Measurements from ENCODE around the gene OLIG2.

Gene OLIG2

DNA sequence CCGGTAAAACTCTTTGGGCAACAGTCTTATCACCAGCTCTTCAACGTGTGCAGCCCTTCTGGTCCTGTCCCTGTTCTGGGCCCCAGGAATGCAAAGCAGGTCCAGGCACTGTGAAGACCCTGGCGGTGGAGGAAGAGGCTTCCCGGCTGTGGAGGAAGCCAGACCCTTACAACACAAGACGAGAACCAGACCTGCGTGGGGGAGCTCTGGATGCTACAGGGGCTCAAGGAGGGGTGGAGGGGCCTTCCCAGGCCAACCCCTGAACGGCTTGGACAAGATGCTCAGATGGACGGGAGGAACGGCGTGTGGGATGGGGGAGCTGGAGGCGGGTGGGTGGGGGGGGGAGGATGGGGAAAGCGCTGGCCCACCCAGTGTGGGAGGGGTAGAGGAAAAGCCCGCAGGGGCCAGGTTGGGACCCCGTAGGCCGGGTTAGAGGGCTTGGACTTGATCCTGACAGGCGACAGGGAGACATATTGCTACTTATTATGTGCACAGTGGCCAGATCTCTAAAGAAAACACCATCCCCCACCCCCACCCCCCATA is 5.1 kb upstream of the OLIG2 start:
- DNase-seq = no peak

DNA sequence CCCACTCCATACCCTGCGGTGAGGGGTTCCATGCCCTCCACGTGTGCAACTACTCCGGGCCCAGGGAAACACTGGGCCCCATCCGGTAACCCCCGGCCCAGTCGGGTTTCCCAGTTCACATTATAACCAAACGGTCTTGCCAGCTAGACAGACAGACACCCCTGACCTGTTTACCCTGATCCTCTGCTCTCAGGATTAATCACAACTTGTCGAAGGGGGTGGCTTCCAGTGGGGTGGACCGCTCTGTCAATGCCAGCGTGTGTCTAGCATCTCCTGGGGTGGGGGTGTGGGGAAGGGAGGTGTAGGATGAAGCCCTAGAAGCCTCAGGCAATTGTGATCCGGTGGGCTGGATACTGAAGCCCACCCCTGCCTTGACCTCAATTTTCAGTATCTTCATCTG is 4.6 kb upstream of the OLIG2 start:
- no peak for DNase-seq

DNA sequence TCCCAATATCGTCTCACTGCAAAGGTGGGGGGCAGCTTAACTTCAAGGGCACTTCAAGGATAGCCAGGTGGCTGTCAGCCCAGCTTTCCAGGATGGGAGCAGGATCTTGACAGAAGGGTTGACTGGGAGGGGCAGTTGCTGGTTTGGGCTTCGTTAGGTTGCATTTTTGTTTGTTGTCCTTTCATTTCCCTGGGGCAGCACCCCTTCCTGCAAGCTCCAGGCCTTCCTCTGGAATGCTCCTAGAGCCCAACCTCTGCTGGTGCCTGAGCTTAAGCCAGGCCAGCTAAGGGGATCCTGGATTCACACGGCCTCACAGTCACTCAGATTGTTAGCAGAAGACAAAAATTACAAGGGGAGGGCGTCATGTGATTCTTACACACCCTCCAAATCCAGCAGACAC is 4.1 kb upstream of the OLIG2 start:
- DNase-seq = no peak

- no peak for DNase-seq
These were observed 3.3 kb upstream of the OLIG2 start for GRCh38 chr21:33022489-33022827.

- DNase-seq = no peak
These were observed 2.7 kb upstream of the OLIG2 start for GRCh38 chr21:33022828-33023573.

DNA sequence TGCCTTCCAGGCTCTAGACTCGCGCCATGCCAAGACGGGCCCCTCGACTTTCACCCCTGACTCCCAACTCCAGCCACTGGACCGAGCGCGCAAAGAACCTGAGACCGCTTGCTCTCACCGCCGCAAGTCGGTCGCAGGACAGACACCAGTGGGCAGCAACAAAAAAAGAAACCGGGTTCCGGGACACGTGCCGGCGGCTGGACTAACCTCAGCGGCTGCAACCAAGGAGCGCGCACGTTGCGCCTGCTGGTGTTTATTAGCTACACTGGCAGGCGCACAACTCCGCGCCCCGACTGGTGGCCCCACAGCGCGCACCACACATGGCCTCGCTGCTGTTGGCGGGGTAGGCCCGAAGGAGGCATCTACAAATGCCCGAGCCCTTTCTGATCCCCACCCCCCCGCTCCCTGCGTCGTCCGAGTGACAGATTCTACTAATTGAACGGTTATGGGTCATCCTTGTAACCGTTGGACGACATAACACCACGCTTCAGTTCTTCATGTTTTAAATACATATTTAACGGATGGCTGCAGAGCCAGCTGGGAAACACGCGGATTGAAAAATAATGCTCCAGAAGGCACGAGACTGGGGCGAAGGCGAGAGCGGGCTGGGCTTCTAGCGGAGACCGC is 2.0 kb upstream of the OLIG2 start:
- no peak for DNase-seq

DNA sequence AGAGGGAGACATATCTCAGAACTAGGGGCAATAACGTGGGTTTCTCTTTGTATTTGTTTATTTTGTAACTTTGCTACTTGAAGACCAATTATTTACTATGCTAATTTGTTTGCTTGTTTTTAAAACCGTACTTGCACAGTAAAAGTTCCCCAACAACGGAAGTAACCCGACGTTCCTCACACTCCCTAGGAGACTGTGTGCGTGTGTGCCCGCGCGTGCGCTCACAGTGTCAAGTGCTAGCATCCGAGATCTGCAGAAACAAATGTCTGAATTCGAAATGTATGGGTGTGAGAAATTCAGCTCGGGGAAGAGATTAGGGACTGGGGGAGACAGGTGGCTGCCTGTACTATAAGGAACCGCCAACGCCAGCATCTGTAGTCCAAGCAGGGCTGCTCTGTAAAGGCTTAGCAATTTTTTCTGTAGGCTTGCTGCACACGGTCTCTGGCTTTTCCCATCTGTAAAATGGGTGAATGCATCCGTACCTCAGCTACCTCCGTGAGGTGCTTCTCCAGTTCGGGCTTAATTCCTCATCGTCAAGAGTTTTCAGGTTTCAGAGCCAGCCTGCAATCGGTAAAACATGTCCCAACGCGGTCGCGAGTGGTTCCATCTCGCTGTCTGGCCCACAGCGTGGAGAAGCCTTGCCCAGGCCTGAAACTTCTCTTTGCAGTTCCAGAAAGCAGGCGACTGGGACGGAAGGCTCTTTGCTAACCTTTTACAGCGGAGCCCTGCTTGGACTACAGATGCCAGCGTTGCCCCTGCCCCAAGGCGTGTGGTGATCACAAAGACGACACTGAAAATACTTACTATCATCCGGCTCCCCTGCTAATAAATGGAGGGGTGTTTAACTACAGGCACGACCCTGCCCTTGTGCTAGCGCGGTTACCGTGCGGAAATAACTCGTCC is 1.3 kb upstream of the OLIG2 start:
- DNase-seq = no peak

DNA sequence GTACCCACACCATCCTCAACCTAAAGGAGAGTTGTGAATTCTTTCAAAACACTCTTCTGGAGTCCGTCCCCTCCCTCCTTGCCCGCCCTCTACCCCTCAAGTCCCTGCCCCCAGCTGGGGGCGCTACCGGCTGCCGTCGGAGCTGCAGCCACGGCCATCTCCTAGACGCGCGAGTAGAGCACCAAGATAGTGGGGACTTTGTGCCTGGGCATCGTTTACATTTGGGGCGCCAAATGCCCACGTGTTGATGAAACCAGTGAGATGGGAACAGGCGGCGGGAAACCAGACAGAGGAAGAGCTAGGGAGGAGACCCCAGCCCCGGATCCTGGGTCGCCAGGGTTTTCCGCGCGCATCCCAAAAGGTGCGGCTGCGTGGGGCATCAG is 638 bp upstream of the OLIG2 start:
- DNase-seq = no peak

DNA sequence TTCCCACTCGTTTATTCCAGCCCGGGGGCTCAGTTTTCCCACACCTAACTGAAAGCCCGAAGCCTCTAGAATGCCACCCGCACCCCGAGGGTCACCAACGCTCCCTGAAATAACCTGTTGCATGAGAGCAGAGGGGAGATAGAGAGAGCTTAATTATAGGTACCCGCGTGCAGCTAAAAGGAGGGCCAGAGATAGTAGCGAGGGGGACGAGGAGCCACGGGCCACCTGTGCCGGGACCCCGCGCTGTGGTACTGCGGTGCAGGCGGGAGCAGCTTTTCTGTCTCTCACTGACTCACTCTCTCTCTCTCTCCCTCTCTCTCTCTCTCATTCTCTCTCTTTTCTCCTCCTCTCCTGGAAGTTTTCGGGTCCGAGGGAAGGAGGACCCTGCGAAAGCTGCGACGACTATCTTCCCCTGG is 716 bp downstream of the OLIG2 start:
- DNase-seq = no peak

- DNase-seq = no peak
These were observed 1.2 kb downstream of the OLIG2 start for GRCh38 chr21:33026878-33027400.

- DNase-seq = no peak
These were observed 1.9 kb downstream of the OLIG2 start for GRCh38 chr21:33027401-33028286.

DNA sequence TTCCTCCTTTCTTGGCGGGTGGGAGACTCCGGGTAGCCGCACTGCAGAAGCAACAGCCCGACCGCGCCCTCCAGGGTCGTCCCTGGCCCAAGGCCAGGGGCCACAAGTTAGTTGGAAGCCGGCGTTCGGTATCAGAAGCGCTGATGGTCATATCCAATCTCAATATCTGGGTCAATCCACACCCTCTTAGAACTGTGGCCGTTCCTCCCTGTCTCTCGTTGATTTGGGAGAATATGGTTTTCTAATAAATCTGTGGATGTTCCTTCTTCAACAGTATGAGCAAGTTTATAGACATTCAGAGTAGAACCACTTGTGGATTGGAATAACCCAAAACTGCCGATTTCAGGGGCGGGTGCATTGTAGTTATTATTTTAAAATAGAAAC is 2.5 kb downstream of the OLIG2 start:
- no peak for DNase-seq

DNA sequence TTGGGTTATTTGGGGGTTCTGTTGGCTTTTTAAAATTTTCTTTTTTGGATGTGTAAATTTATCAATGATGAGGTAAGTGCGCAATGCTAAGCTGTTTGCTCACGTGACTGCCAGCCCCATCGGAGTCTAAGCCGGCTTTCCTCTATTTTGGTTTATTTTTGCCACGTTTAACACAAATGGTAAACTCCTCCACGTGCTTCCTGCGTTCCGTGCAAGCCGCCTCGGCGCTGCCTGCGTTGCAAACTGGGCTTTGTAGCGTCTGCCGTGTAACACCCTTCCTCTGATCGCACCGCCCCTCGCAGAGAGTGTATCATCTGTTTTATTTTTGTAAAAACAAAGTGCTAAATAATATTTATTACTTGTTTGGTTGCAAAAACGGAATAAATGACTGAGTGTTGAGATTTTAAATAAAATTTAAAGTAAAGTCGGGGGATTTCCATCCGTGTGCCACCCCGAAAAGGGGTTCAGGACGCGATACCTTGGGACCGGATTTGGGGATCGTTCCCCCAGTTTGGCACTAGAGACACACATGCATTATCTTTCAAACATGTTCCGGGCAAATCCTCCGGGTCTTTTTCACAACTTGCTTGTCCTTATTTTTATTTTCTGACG is 3.1 kb downstream of the OLIG2 start:
- DNase-seq = no peak

GRCh38 chr21:33029385-33029921 is 3.7 kb downstream of the OLIG2 start:
- no peak for DNase-seq

DNA sequence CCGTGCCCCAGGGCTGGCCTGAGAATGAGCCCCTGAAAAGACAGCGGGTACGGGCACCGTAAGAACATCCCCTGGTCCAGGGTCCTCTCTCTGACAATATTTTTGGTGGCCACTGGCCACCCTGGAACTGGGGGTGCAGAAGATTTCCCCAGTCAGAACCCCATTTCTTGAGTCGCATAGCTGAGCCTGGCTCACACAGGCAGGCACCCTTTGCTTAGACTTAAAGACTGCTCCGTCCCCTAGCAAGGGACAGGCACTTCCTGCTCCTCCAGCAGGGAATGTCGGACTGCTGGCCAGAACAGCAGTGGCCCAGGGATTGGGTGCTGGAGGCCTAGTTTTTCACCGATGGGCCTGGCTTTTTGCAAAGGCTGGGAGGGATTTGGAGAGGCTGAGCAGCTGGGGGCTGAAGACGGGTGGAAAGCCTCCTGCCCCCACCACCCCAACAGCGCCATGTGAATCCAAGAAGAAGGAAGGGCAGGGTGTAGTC is 4.3 kb downstream of the OLIG2 start:
- DNase-seq = no peak

- no peak for DNase-seq
These were observed 4.9 kb downstream of the OLIG2 start for GRCh38 chr21:33030633-33031032.

GRCh38 chr21:33031152-33031911 is 5.6 kb downstream of the OLIG2 start:
- no peak for DNase-seq

GRCh38 chr21:33032434-33033047 is 6.8 kb downstream of the OLIG2 start:
- no peak for DNase-seq

DNA sequence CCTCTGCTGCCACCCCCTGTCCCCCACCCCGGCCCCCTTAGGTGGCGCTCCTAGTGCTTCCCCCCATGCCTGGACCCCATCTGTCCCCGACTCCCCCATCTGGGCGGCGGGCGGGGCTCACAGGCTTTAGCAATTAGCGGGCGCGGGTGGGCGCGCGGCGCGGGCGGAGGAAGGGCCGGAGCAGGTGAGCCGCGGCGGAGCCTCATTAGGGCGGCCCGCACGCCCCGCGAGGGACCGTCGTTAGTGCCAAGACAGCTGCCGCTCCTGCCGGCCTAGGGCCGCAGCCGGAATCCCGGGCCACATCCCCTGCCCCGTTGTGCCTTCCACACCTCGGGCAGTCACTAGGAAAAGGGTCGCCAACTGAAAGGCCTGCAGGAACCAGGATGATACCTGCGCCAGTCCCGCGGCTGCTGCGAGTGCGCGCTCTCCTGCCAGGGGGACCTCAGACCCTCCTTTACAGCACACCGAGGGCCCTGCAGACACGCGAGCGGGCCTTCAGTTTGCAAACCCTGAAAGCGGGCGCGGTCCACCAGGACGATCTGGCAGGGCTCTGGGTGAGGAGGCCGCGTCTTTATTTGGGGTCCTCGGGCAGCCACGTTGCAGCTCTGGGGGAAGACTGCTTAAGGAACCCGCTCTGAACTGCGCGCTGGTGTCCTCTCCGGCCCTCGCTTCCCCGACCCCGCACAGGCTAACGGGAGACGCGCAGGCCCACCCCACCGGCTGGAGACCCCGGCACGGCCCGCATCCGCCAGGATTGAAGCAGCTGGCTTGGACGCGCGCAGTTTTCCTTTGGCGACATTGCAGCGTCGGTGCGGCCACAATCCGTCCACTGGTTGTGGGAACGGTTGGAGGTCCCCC is 7.6 kb downstream of the OLIG2 start:
- DNase-seq = no peak
